Mucosa of rectum (tissue), 2 donors: Measurements from ENCODE around the gene ABR.
"Not testable (repeated sequence)": the region's sequence is repeated elsewhere in the genome, so short reads cannot be mapped to it uniquely, and the experiment has no call there.

Experiments used
- H3K27ac ChIP-seq, 2 donors: one replicate each; pipeline ENCODE4 v1.7.0; 2013; ENCODE audit warnings: inconsistent platforms in 2 of 2, low read depth in 2 of 2, low read length in 2 of 2
- H3K27me3 ChIP-seq, 2 donors: one replicate each; pipeline ENCODE4 v1.7.0; 2013; ENCODE audit warnings: low read length in 2 of 2; ENCODE audit not compliant: control insufficient read depth in 2 of 2, insufficient read depth in 2 of 2
- H3K36me3 ChIP-seq, 2 donors: one replicate each; pipeline ENCODE4 v1.7.0; 2013; ENCODE audit warnings: low read length in 2 of 2; ENCODE audit not compliant: control insufficient read depth in 2 of 2, insufficient read depth in 2 of 2
- H3K4me1 ChIP-seq, 2 donors: one replicate each; pipeline ENCODE4 v1.7.0; 2013; ENCODE audit warnings: low read length in 2 of 2, mild to moderate bottlenecking in 1 of 2; ENCODE audit not compliant: control insufficient read depth in 2 of 2, insufficient read depth in 2 of 2
- H3K4me3 ChIP-seq, 2 donors: one replicate each; pipeline ENCODE4 v1.7.0; 2013; ENCODE audit warnings: low read length in 2 of 2
- H3K9ac ChIP-seq, 2 donors: one replicate each; pipeline ENCODE4 v1.7.0; 2013; ENCODE audit warnings: low read length in 2 of 2, low read depth in 1 of 2, mild to moderate bottlenecking in 1 of 2
- H3K9me3 ChIP-seq, 2 donors: one replicate each; pipeline ENCODE4 v1.7.0; 2013; ENCODE audit warnings: low read length in 2 of 2; ENCODE audit not compliant: control insufficient read depth in 2 of 2
- donor health status: healthy.
- donor health status: Normal muscosa, but diverticular disease.

The ABR gene

DNA sequence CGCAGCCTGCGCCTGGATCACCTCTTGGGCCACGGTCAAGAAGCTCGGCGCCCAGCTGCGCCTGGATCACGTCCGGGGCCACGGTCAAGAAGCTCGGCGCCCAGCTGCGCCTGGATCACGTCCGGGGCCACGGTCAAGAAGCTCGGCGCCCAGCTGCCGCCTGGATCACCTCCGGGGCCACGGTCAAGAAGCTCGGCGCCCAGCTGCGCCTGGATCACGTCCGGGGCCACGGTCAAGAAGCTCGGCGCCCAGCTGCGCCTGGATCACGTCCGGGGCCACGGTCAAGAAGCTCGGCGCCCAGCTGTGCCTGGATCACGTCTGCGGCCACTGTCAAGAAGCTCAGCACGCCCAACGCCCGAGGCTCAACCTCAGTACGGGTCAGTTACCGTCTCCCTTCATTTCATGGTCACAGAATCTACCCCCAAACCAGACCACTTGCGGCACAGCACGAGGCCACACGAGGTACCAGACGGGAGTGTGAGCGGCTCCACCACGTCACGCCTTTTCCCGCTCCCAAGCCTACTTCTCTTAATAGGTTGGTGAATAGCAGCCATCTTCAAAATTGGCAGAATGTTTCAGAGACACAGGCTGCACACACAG is 131.2 kb downstream of the ABR start:
- H3K4me1 ChIP-seq, H3K9ac ChIP-seq, H3K9me3 ChIP-seq, H3K27me3 ChIP-seq, H3K4me3 ChIP-seq: not testable (repeated sequence)
- Histone ChIP-seq H3K36me3 (peaks cover 31 to 32% of the 10 kb centered on the region in 2 donors), H3K27ac (peak overlapping the region in 1 of 2 donors; percentile 9)

- Histone ChIP-seq H3K4me1 (no peaks in the 10 kb centered on the region), H3K27ac (peak overlapping the region in 1 of 2 donors; percentile 23), H3K9ac (no peak overlapping the region), H3K4me3 (no peak overlapping the region), H3K27me3 (no peaks in the 10 kb centered on the region), H3K36me3 (peaks cover 27 to 32% of the 10 kb centered on the region in 2 donors), H3K9me3 (no peaks in the 10 kb centered on the region)
Measured at GRCh38 chr17:1047879-1048470, 131.8 kb downstream of the ABR start.

- H3K36me3 ChIP-seq: peaks cover 33 to 39% of the 10 kb centered on the region in 2 donors
- no peaks in the 10 kb centered on the region for H3K4me1 ChIP-seq
- H3K27me3 ChIP-seq: no peaks in the 10 kb centered on the region
- H3K4me3 ChIP-seq: no peak overlapping the region
- H3K9ac ChIP-seq: no peak overlapping the region
- H3K9me3 ChIP-seq: no peaks in the 10 kb centered on the region
- H3K27ac ChIP-seq: peak overlapping the region in 1 of 2 donors; percentile 23
Measured at GRCh38 chr17:1047177-1047878, 132.5 kb downstream of the ABR start.

DNA sequence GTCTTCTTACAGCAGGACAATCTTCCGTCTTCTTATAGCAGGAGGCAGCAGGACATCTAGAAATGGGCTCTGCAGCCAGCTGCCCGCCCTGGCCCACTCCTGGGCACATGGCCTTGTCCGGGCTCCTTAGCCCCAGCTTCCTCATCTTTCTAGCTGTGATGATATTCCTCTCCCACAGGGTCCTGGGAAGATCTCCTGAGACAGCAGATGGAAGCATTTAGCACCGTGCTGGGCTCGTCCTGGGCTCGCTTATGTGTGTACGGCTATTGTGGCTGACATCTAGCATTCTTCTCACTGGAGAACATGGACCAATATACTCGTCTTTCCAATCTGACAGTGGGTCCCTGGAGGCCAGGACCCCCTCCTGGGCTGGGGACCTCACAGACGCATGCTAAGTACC is 134.3 kb downstream of the ABR start:
- Histone ChIP-seq H3K9ac (no peak overlapping the region), H3K4me1 (no peaks in the 10 kb centered on the region), H3K4me3 (no peak overlapping the region), H3K9me3 (no peaks in the 10 kb centered on the region), H3K36me3 (peaks cover 38 to 50% of the 10 kb centered on the region in 2 donors), H3K27ac (no peak overlapping the region), H3K27me3 (no peaks in the 10 kb centered on the region)

GRCh38 chr17:1044387-1045009 is 135.3 kb downstream of the ABR start:
- Histone ChIP-seq H3K36me3 (peaks cover 37 to 43% of the 10 kb centered on the region in 2 donors), H3K27ac (peak overlapping the region in 1 of 2 donors; percentile 58)
- not testable (repeated sequence) for H3K4me3 ChIP-seq, H3K9ac ChIP-seq, H3K9me3 ChIP-seq, H3K27me3 ChIP-seq, H3K4me1 ChIP-seq

DNA sequence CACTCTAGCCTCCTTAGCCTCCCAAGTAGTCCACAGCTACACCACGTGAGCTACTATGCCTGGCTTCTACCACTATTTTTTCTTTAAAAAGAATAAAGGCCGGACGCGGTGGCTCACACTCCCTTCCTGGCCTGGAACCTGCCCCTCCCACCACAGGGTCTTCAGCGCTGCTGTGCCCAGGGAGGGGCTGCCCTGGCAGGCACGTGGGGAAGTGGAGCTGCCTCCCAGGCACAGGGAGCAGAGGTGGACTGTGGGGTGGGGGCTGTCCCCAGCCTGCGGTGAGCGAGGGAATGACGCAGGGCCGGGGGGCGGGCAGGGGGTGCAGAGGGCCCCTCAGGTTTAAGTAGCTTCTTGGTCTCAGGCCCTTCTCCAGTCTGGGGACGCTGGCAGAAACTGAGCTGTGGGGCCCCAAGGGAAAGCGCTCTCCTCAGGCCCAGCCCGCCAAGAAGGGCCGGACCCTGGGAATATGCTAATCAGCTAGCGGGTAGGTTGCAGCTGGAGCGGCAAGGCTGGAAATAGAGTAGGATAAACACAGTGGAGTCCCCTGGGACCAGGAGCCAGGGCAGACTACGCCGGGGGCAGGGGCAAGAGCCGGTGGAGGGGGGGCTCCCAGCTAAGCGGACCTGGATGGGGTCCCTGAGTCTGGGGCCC is 136.1 kb downstream of the ABR start:
- peaks cover 37 to 38% of the 10 kb centered on the region in 2 donors for H3K36me3 ChIP-seq
- H3K27ac ChIP-seq: peak overlapping the region in 1 of 2 donors; percentile 58
- H3K4me3 ChIP-seq: no peak overlapping the region
- no peaks in the 10 kb centered on the region for H3K27me3 ChIP-seq
- no peak overlapping the region for H3K9ac ChIP-seq
- no peaks in the 10 kb centered on the region for H3K9me3 ChIP-seq
- peaks cover 0 to 3% of the 10 kb centered on the region in 2 donors for H3K4me1 ChIP-seq

GRCh38 chr17:1042486-1042885 is 137.3 kb downstream of the ABR start:
- Histone ChIP-seq H3K4me3 (no peak overlapping the region), H3K9me3 (no peaks in the 10 kb centered on the region), H3K9ac (no peak overlapping the region), H3K27me3 (no peaks in the 10 kb centered on the region), H3K4me1 (peaks cover 0 to 3% of the 10 kb centered on the region in 2 donors), H3K27ac (no peak overlapping the region), H3K36me3 (peaks cover 40 to 41% of the 10 kb centered on the region in 2 donors)

DNA sequence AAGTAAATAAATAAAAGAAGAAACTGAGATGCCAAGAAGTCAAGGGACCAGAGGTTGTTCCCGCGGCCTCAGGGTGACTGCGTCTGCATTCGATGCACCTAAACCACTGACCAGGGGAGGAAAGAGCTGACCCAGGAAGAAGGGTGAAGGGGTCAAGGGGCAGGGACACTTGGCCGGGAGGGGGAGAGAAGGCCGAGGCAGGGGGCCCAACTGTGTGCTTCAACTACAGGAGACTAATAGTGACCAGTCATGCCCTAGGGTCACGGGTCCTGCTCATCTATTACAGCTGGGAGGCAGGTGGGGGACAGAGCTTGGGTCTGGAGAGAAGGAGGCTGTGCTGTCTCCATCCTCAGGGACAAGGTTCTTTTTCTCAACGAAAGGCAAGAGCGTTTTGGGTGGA is 138.0 kb downstream of the ABR start:
- Histone ChIP-seq H3K27me3 (no peaks in the 10 kb centered on the region), H3K4me1 (peaks cover 0 to 3% of the 10 kb centered on the region in 2 donors), H3K9me3 (no peaks in the 10 kb centered on the region), H3K27ac (no peak overlapping the region), H3K36me3 (peaks cover 40 to 46% of the 10 kb centered on the region in 2 donors), H3K4me3 (no peak overlapping the region), H3K9ac (no peak overlapping the region)

DNA sequence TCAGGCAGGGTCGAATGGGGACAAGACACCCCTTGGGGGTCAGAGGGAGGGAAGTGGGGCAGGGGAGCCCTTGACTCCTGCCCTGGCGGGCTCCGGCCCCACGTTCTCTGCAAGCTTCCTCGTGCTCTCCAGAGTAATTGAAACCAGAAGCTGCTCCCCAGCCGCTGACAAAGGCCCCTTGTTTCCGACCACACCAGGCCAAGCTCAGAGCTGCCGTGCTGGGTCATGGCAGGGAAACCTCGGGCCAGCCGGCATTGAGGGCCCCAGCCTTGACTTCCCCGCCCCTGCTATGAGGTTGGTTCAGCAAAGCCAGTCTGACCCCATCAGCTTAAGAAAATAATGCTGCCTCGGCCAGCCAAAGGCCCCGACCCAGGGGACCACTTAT is 139.6 kb downstream of the ABR start:
- peaks cover 0 to 3% of the 10 kb centered on the region in 2 donors for H3K4me1 ChIP-seq
- H3K9me3 ChIP-seq: no peaks in the 10 kb centered on the region
- H3K4me3 ChIP-seq: no peak overlapping the region
- peak overlapping the region; percentile 60 to 61 for H3K27ac ChIP-seq
- no peaks in the 10 kb centered on the region for H3K27me3 ChIP-seq
- peaks cover 39 to 46% of the 10 kb centered on the region in 2 donors for H3K36me3 ChIP-seq
- H3K9ac ChIP-seq: no peak overlapping the region
